GM20431 (cell line): ENCODE data around the gene YPEL2.
"Not testable (repeated sequence)": the region's sequence is repeated elsewhere in the genome, so short reads cannot be mapped to it uniquely, and the experiment has no call there.

Source experiments
- in situ Hi-C: fragments of 300-500 bp; cut with MseI, MboI; formaldehyde crosslinking; loops from one replicate; pipeline ENCODE4 v1.15.0; 2020; ENCODE audit warnings: low sequenced_read_pairs; ENCODE audit not compliant: unreplicated experiment

Gene YPEL2

DNA sequence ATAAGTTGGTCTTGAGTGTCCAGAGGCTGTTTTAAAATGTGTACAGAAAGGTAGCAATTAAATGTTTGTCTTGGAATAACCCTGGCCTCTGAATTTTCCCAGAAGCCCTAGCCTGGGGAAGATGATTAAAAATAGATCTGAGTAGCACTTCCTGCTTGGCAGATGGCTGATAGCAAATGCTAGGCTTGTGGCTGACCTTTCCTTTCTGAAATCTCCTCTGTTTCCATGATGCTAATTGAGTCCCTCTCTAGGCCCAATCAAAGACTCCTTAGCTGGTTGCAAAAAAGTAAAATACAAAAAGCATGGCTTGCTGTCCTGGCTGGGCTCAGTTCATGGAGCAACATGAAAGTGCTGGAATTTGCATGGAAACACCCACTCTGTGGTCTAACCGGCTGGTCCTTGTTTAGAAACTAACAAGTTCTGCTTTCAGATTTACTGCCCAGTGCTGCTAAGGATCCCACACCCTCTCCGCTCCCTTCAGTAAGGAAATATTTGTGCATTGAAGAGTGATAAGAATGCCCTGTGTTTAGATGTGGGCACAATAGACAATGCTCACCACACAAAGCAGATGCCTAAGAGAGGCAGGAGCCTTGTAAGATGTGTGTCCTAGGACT lies 40.8 kb downstream of the YPEL2 start:
- in situ Hi-C loops = no loop called here

DNA sequence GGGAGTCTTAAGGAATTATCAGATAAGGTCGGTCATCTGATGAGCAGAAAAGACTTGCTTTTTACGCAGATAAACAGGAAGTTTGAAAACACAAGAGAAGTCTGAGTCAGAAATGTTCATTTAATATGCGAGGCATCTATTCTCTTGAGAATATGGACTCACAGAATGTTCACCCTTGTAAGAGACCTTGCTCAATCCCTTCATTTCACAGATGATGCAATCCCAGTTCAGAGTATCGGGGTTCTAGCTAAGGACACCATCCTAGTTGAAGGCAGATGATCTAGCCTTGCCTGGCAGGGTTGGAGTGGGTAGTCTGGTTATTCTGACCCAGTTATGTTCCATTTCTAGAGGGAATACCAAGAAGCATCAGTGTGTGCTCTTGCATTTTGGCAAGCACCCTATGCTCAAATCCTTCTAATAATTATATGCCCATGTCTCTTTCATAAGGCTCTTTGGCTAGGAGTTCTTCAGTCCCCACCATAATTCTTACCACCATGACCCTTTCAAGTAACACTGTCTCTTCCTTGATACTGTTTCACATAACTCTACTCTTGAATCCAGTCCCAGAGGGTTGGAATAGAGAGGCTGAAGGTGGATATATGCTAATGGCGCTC lies 42.5 kb downstream of the YPEL2 start:
- in situ Hi-C loops = no loop called here

GRCh38 chr17:59374612-59375011 lies 43.2 kb downstream of the YPEL2 start:
- in situ Hi-C loops = no loop called here

GRCh38 chr17:59375857-59376256 lies 44.4 kb downstream of the YPEL2 start:
- in situ Hi-C loops = no loop called here

DNA sequence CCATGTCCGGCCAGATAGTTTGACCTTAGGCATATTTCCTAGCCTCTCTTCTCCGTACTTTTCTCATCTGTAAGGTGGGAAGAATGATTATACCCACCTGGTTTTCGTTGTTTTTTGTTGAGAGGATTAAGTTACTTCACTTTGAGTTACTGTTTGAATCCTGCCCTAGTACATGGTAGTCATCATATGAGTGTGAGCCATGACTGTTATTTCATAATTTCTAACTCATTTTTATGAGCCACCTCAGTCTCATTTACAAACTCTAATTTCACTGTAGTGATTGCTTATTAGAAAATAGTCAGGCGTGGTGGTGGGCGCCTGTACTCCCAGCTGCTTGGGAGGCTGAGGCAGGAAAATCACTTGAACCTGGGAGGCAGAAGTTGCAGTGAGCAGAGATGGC lies 45.1 kb downstream of the YPEL2 start:
- in situ Hi-C loops = no loop called here

DNA sequence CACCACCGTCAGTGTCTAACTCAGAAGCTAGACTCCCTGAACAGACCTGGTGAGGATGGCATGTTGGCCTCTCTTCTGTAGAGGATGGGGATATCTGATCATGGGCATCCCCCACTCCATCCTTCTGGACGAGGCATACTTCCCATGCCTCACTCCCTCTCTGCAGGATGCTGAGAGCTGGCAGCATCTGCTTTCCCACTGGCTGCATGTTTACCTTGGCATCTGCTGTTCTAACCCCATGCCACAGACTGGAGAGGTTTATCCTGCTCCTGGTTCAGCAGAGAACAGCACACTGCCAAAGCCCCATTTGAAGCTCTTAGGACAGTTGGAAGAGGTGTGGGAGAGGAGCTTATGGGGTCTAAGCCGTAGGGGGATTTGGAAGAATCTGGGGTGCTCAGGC lies 46.0 kb downstream of the YPEL2 start:
- in situ Hi-C loops = no loop called here

DNA sequence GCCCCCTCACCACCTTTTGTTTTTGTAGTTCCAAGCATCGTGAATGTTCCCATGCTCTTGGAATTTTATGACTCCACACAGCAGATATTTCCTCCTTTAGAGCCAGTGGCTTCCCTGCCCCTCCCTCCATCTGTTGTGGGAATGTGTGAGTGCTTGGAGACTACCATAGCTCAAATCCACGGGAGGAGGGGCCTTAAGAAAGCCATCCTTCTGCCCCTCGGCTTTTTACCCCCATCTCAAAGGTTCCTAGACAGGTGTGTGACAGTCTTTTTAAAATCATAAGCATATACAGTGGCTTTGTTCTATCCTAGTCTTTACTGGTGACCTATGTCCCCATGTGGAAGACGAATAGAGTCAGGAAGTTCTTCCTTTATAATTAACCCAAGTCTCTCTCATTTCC lies 47.2 kb downstream of the YPEL2 start:
- in situ Hi-C loops = no loop called here

DNA sequence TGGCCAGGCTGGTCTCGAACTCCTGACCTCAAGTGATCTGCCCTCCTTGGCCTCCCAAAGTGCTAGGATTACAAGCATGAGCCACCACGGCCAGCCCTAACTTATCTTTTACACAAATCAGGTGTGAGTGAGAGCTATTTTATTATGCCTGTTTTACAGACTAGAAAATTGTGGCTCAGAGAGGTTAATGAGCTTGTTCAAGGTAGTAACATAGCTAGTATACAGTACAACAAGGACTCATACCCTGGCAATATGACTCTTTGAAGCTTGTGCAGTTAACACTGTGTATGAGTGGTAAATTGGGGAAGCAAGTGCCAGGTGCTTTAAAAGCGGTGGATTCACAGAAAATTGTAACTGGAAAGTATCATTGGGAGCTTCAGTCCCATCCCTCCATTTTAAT lies 49.0 kb downstream of the YPEL2 start:
- in situ Hi-C loops = no loop called here

GRCh38 chr17:59381716-59382570 lies 50.5 kb downstream of the YPEL2 start:
- in situ Hi-C loops = no loop called here

DNA sequence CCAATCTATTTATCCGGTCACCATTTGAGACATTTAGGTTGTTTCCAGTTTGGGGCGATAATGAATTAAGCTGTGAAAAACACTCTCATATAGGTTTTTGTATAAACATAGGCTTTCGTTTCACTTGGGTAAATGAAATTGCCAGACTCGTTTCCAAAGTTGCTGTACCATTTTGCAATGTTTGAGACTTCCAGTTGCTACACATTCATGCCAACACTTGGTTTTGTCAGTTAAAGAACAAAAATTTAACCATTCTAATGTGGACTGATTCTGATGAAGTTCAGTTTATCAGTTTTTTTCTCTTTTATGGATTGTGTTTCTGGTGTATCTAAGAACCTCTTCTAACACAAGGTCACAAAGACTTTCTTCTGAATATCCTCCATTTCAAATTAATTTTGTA lies 52.4 kb downstream of the YPEL2 start:
- in situ Hi-C loops = no loop called here

DNA sequence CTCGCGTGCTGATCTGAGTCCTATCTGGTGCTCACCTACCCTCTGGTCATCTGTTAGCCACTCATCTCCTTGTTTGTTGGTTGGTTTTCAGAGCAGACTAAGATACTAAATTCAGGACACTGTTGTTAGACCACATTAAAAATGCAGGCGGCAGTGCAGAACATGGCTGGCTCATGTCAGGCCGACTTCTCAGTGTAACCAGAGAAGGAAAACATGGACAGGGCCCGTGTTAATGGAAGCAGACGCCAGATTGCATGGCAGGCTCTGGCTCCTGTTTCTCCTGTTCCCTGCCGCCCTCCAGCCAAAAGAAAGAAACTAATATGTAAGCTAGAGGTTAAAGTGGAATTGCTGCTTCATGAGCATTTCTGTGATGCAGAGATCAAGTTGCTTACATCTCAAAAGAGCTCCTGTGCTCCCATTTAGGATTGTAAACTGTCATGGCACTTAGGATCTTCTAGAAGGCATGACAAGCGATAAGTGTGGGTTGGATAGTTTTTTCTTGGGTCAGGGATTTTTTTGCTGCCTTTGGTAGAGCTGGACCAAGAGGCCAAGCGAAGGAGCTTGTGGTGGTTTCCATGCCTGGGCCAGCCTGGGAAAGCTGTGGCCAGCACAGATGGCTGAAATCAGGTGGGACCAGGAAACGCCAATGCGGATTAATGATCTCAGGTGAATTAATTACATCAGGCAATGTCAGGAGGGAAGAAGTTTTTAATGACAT lies 56.1 kb downstream of the YPEL2 start:
- in situ Hi-C loops = no loop called here

DNA sequence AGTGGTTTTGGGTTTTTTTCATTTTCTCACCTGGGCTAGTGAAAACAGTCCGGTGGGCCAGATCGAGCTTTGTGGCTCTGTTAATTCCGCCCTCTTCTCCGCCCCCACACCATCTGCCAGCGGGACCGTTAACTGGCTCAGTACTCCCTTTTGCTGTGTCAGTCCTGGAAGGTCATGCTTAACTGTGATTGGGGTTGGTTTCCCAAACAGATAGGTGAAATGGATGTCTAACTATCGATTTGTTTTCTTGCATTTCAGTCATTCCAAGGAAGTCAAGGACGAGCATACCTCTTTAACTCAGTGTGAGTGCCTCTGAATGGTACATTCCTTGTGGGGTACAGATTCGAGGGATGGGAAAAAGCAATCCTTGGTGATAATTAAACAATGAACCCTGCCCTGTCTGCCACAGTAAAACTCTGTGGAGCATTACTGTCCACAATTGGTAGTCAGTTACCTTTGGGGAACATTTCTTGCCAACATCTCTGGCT lies 56.7 kb downstream of the YPEL2 start:
- in situ Hi-C loops = no loop called here

- in situ Hi-C loops = no loop called here
Observed at GRCh38 chr17:59389066-59389465, 57.6 kb downstream of the YPEL2 start.

- in situ Hi-C loops = no loop called here
Observed at GRCh38 chr17:59391021-59391420, 59.6 kb downstream of the YPEL2 start.

- in situ Hi-C loops = no loop called here
Observed at GRCh38 chr17:59392973-59393679, 61.7 kb downstream of the YPEL2 start.

GRCh38 chr17:59393742-59394410 lies 62.4 kb downstream of the YPEL2 start:
- in situ Hi-C loops = not testable (repeated sequence)

DNA sequence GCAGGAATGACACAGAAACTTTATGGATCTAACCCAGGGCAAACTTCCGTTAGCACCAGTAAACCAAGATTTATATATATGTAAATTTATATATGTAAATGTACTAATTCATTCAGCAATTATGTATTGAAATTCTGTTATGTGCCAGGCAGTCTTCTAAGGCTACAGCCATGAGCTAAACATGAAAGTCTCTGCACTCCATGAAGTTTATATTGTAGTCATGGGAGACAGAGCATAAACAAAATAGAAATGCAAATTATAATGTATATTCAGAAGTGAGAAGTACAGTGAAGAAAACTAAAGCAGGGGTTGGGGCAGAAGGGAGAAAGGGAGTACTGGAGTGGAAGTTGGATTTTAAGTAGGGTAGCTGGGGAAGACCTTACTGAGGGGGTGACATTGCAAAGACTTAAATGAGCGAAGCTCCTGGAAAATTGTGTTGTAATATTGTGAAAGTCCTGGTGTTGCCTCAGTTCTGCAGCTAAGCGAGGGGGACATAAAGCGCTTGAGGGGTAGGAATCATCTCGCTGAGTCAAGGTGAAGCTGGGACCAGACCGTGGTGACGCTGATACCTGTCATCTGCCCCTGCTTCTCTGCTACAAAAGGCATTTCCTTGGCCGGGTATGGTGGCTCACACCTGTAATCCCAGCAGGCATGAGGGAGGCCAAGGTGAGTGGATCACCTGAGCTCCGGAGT lies 64.8 kb downstream of the YPEL2 start:
- in situ Hi-C loops = no loop called here

- in situ Hi-C loops = no loop called here
Observed at GRCh38 chr17:59397316-59398073, 66.0 kb downstream of the YPEL2 start.
